GM12892 (cell line): ENCODE data around the gene ATXN1.

Experiments
- DNase-seq: peaks from one replicate; pipeline ENCODE4 v3.0.0; 2011; ENCODE audit not compliant: insufficient read length
- FAIRE-seq: peaks from 2 replicates; lab custom pipeline; 2011; peaks lifted over from hg19 to GRCh38; lab: Jason Lieb, UNC
- POLR2A ChIP-seq: IDR thresholded peaks from 2 replicates; pipeline ENCODE4 v1.6.1; 2011; ENCODE audit warnings: low read depth, low read length, control low read depth
- POLR2AphosphoS5 ChIP-seq: IDR thresholded peaks from 2 replicates; pipeline ENCODE4 v1.6.1; 2011; ENCODE audit warnings: low read depth, low read length, control low read depth
- TAF1 ChIP-seq: IDR thresholded peaks from 2 replicates; pipeline ENCODE4 v1.6.1; 2011; ENCODE audit warnings: low read depth, mild to moderate bottlenecking, control low read depth, low read length, borderline replicate concordance

The ATXN1 gene

DNA sequence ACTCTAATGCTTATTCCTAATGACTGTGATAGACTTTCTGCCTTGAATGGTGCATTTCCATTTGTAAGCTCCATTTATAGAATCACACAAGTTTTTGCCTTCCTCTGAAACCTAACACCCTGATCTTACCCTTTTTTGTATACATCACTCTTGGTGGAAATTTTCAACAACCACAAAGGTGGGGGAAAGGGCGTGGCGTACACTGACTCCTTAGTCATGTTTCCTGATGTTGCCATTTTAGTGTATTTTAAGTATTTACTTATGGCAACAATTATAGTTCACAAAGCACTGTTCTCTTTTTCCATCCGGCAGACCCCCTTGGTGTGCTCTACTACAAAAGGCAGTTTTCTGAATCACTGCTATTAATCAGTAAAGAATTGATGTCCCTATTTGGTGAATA is 92.0 kb downstream of the ATXN1 start:
- FAIRE-seq, result peak; percentile 17
- TF ChIP-seq POLR2AphosphoS5 (no peak), POLR2A (no peak), TAF1 (no peak)
- no peak for DNase-seq

DNA sequence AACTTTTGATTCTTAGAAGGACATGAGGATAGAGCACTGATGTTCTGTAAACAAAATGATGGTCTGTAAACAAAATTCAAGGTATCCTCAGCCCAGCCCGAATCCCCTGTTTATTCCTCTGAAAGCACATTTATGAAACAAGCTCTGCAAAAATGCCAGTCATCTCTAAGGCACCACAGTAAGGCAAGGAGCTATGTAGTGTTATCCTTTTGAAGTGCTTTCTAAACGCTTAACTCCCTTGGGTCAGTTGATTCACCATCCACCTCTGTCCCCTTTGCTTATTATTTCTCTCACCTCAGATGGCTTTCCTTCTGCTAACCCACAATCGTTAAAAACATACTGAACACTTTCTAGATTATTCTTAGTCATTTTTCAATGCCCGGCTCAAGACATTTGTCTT is 93.8 kb downstream of the ATXN1 start:
- FAIRE-seq (no peak), DNase-seq (no peak)
- TF ChIP-seq POLR2AphosphoS5 (no peak), TAF1 (no peak), POLR2A (no peak)

DNA sequence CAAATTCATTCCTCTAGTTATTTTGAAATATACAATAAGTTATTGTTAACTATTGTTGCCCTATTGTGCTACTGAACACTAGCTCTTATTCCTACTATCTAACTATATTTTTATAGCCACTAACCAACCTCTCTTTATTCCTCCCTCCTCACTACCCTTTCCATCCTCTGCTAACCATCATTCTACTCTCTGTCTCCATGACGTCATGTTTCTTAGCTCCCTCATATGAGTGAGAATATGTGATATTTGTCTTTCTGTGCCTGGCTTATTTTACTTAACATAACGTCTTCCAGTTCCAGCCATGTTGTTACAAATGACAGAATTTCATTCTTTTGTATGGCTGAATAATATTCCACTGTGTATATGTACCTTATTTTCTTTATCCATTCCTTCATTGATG is 95.3 kb downstream of the ATXN1 start:
- FAIRE-seq (no peak), DNase-seq (no peak)
- TF ChIP-seq POLR2AphosphoS5 (no peak), TAF1 (no peak)

DNA sequence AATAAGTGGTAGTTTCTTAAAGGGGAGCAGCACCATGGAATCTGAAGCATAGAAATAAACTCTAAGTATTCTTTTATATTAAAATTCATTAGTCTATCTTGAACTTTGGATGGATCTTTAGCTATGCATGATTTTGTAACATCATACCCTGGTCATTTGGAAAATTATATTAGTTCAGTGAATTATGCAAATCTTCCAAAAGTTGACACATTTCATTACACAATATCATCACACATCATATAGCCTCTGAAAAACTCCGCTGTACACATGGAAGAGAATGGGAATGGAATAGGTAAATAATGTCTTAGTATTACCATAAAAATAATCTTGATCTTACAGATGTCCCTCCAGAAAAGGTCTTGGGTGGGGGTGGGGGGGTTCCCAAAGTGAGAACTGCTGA is 96.1 kb downstream of the ATXN1 start:
- TF ChIP-seq TAF1 (no peak), POLR2AphosphoS5 (no peak), POLR2A (no peak)
- FAIRE-seq (no peak), DNase-seq (no peak)

DNA sequence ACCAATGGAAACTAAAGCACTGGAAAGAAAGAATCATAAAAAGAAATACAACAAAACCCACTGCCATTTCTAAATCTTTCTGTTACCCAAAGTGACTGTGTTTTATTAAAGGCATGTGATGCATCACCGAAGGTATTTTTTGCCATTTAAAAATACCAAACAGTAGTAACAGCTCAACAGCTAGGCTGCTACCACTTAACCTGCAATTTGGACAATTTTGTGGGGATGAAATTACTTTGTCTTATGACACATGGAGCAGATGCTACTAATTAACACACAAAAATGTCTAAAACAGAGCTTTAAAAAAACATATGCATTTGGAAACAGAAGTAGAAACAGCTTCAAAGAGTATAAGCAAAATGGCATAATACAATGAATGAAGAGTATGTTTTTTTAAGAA is 97.4 kb downstream of the ATXN1 start:
- DNase-seq (no peak), FAIRE-seq (no peak)
- TF ChIP-seq TAF1 (no peak), POLR2A (no peak), POLR2AphosphoS5 (no peak)

DNA sequence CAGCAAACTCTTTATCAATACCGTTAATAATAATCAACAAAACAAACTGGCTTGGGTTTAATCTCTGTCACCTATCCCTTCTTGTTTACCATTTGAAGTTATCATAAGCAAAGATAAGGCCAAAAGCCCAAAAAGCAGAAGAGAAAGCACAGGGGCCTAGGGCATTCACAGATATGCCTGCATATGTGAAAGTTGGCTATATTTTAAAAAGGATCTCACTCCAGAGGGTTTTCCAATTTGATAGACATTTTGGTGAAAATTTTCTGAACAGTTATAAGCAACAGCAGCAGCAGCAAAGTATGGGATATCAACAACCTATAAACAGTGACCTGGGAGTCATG is 101.1 kb downstream of the ATXN1 start:
- DNase-seq (no peak), FAIRE-seq (no peak)
- TF ChIP-seq TAF1 (no peak), POLR2AphosphoS5 (no peak), POLR2A (no peak)

DNA sequence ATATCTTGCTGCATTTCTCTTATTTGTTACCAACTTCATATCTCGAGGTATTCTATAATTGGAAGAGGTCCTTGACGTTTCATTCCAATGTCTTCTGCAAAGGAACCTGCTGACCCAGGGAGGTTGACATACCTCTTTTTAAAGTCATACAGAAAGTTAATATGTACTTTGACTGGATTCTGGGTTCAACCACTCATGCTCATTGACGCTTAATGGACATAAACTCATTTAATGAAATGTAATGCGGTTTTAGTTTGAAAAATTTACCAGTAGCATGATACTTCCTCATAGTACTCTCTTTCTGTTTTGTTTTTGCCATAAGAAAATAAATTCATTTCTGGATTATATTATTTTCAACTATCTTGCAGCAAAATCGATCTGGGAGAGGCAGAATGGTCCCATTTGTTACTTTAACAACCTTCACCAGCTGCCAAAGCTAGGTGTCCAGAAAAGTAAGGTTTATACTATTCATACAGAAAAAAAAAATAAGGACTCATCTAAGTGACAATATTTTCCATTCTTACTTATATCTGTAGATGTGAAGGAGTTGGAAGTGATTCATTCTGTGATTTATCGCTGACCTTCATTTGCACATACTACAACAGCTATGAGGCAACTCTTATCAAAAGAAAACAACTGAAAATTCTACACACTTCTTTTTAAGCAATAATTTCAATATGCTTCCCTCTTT is 101.6 kb downstream of the ATXN1 start:
- no peak for TF ChIP-seq POLR2AphosphoS5
- DNase-seq, result no peak
- FAIRE-seq, result peak; percentile 24

DNA sequence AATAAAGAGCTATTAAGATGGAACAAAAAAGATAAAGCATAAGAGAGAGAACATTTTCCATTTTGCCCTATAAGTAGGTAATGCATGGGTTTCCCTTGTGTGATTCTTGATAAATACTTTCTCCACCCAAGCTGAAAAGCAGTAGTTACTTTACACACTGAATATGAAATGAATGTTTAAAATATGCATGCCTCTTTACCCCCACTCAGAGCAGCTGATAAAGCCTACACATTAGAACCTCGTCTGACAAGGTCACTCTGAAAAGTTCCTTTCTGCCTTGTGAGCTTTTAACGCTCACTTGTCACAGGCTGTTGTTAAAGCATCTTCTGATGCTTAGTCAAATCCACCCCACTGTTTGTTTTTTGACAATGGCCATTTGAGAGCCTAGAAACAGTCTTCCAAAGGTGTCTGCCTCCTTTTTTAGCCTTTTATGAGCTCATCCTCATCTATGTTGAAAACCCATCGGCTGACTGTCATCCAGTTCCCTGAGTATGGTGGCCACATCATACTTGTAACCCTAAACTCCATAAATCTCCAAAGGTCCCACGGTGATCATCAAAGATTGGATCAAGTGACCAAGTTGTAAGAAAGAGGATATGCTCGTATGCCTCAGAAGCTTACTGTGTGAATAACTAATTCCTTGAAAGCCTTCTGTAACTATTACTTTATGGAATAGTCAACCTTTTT is 102.8 kb downstream of the ATXN1 start:
- TF ChIP-seq TAF1, result no peak
- TF ChIP-seq POLR2A, result no peak
- TF ChIP-seq POLR2AphosphoS5, result no peak
- no peak for FAIRE-seq

DNA sequence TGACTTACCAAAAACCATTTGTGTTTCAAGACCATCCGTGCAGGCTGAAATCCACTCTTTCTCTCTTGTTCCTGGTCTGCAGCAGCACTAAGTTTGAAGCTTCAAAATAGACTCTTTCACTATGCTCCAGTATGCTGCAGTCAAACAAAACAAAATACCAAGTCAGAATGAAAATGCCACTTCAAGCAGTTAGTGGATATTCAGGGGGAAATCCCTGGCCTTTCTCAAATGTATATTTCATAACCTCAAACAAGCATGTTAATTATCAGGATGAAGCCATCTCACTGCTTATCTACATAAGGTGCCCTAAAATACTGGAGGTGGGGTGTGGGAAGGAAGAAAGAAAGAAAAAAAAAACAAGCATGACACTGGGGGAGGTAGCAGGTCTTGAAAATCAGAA is 103.5 kb downstream of the ATXN1 start:
- peak; percentile 33 for FAIRE-seq
- TF ChIP-seq POLR2AphosphoS5 (no peak), TAF1 (no peak), POLR2A (no peak)
- no peak for DNase-seq

More for the DNA sequence above, 102.8 kb downstream of the ATXN1 start:
- DNase-seq, result no peak

DNA sequence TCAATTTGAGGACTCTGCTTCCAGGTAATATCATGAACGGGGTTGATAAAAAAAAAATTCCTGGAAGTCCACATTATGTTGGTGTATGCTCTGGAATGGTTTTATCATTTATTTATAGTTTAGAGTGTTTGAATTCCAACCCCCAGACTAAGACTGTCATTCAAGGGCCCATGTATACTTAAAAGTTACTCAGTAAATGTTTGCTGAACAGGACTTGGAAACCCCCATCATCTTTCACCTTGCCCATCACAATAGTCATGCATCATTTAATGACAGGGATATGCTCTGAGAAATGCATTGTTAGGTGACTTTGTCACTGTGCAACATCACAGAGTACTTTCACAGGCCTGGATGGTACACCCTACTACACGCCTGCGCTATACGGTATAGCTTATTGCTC is 104.8 kb downstream of the ATXN1 start:
- FAIRE-seq (no peak), DNase-seq (no peak)
- TF ChIP-seq POLR2A (no peak), TAF1 (no peak), POLR2AphosphoS5 (no peak)

DNA sequence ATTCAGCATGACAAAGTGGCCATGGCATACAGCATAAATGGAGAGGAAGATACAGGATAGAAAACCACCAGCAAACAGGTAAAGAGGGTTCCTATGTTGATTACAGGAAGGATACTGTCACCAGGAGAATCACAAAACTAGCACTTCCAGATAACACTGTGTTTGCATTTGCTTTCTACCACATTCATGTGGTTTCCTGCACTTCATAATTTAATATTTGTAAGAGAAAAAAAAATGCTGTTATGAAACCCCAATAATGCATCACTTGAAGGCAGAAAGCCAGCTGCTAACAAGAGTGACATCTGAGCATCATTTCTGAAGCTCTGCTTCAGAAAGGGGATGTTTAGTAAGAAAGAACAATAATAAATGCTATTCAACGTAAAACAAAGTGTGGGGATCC is 106.6 kb downstream of the ATXN1 start:
- DNase-seq, result no peak
- no peak for FAIRE-seq
- no peak for TF ChIP-seq POLR2A
- TF ChIP-seq TAF1, result no peak
- no peak for TF ChIP-seq POLR2AphosphoS5

DNA sequence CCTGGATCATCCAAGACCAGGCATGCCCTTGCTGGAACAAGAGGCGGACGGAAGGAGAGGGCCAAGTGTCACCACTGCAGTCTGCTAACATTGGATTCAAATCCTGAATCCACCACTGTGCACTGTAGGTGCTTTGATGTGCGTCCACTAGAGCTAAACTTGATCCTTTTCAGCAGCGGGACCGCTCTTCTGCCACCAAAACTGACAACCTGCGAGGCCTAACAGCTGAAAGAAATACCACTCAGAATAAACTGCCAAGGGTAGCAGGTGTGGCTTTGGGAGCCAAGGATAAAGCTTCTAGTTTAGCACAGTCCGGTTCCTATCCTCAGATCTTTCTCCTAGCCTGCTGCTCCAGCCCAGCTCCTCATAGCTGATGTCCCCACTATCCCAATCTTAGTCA is 108.0 kb downstream of the ATXN1 start:
- TF ChIP-seq TAF1 (no peak), POLR2A (no peak), POLR2AphosphoS5 (no peak)
- DNase-seq (no peak), FAIRE-seq (no peak)

DNA sequence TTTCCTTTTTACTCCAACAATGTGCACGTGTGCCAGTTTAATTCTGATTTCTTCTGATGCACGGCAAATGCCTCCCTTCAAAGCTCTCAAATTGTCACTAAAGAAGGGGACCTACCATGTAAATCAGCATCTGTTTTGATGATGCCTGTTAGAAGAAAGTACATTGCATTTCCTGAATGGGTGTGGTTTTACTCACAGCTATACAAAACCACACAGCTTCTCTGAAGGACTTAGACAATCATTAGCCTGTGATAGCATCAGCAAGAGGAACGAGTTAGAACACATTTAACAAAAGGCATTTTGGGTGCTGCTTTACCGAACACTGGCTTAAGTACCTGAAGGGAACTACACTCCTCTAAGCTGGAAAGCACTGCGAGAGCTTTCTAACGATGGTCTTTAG is 109.4 kb downstream of the ATXN1 start:
- DNase-seq (no peak), FAIRE-seq (no peak)
- TF ChIP-seq POLR2AphosphoS5 (no peak), TAF1 (no peak), POLR2A (no peak)
